GM13977 (cell line): ENCODE measurements around the gene TRPM2.

Experiments
- DNase-seq: peaks from one replicate; pipeline ENCODE4 v3.0.0; 2012; ENCODE audit warnings: low spot score
- in situ Hi-C: fragments of 300-500 bp; cut with MboI; formaldehyde crosslinking; loops from one replicate; pipeline ENCODE4 v1.12.0; 2022; ENCODE audit warnings: low sequenced_read_pairs, low pct_unique_long_range_greater_than_20kb, mixed read lengths, inconsistent platforms; ENCODE audit not compliant: unreplicated experiment
- TF ChIP-seq, protein P1 (sequence below): IDR thresholded peaks from 2 replicates; pipeline ENCODE4 v1.5.1; 2012; ENCODE audit warnings: mild to moderate bottlenecking, control low read depth; ENCODE audit not compliant: insufficient read depth; ENCODE audit errors: extremely low read depth, missing control alignments

TRPM2 gene

DNA sequence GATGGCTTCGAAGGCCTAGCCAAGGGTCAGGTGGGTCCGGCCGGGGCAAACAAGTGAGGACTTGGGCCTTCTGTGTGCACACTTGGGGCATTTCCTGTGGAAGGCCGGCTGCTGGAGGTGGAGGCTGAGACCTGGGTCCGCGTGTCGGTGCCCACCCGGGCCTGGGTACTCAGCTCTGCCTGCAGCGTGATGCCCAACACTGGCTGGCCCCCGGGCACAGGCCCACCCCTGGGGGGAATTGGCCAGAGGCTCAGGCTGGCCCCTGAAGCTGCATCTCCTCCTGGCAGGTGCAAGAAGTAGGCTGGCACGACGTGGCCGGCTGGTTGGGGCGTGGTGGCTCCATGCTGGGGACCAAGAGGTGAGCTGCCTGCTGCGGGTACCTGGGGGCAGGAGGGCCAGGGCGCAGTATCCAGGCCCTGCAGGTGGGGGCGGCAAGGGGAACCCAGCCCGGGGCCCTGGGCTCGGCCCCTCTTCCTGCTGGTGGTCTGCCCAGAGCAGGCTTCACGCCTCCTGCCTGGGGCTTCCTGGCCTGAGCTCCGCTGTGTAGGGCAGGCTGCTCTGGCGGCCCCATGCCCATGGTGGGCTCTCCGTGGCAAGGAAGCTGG lies 31.5 kb upstream of the TRPM2 start:
- in situ Hi-C loops: no loop called here
- DNase-seq: no peak
- TF ChIP-seq, protein P1, sequence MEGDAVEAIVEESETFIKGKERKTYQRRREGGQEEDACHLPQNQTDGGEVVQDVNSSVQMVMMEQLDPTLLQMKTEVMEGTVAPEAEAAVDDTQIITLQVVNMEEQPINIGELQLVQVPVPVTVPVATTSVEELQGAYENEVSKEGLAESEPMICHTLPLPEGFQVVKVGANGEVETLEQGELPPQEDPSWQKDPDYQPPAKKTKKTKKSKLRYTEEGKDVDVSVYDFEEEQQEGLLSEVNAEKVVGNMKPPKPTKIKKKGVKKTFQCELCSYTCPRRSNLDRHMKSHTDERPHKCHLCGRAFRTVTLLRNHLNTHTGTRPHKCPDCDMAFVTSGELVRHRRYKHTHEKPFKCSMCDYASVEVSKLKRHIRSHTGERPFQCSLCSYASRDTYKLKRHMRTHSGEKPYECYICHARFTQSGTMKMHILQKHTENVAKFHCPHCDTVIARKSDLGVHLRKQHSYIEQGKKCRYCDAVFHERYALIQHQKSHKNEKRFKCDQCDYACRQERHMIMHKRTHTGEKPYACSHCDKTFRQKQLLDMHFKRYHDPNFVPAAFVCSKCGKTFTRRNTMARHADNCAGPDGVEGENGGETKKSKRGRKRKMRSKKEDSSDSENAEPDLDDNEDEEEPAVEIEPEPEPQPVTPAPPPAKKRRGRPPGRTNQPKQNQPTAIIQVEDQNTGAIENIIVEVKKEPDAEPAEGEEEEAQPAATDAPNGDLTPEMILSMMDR: no peak

DNA sequence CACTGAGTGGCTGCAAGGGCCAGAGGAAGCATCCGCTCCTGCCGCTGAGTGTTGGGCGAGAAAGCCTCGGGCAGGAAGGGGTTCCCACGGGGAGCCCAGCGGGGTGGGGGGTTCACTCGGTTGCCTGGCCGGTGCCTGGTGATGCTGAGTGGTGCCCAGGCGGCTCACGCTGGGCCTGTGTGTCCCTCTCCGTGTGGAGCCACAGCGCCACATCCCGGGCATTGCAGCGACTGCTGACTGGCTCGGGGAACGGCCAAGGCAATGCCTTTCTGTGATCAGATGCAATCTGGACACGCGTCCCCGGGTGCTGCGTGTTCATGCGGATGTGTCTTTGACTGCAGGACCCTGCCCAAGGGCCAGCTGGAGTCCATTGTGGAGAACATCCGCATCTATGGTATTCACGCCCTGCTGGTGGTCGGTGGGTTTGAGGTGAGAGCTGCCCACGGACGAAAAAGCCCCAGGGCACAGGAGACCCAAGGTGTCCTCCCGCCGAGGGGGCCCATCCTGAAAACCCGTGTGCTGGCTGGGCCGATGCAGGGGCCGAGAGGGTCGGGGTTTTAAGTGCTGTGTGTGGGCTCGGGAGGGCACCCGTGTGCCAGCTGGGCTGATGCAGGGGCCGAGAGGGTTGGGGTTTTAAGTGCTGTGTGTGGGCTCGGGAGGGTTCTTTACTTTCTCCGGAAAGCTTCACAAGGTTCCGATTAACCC lies 30.6 kb upstream of the TRPM2 start:
- in situ Hi-C loops: no loop called here
- TF ChIP-seq, protein P1: no peak
- DNase-seq: no peak

DNA sequence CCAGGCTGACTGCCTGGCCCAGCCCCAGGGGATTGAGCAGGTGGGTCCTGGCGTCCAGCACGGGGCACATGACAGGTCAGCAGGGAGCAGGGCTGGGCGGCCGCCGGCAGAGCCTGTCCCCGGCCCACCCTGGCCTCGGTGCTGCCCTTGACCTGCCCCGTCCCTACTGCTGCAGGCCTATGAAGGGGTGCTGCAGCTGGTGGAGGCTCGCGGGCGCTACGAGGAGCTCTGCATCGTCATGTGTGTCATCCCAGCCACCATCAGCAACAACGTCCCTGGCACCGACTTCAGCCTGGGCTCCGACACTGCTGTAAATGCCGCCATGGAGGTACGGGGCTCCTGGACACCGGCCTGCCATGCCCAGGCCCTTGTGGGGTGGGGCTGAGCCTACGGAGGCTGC lies 29.8 kb upstream of the TRPM2 start:
- TF ChIP-seq, protein P1: no peak
- no peak for DNase-seq
- in situ Hi-C loops: no loop called here

DNA sequence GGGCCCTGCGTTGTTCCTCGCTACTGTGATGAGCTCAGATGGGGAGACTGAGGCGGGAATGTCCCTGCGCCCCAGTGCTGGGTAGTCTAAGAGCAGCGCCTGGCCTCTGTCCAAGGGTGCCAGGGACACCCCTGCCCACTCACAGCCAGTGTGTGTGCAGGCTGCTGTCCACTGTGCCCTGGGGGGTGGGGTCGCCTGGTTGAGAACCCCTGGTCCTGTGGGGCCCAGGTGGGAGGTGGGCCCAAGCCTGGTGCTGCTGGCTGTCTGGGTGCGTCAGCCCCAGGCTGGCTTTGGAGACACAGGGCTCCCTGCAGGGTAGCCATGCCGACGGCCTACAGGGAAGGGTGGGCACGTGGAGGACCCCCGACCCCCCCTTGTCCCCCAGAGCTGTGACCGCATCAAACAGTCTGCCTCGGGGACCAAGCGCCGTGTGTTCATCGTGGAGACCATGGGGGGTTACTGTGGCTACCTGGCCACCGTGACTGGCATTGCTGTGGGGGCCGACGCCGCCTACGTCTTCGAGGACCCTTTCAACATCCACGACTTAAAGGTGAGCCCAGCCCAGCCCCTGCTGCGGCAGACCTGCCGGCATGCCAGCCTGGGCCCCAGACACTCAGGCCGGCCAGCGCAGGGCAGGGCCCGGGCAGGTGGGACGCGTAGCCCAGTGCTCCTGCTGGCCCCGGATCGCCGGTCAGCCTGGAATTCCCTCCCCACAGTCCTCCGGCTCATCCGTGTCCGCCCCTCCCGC lies 29.1 kb upstream of the TRPM2 start:
- TF ChIP-seq, protein P1: no peak
- in situ Hi-C loops: no loop called here
- no peak for DNase-seq

DNA sequence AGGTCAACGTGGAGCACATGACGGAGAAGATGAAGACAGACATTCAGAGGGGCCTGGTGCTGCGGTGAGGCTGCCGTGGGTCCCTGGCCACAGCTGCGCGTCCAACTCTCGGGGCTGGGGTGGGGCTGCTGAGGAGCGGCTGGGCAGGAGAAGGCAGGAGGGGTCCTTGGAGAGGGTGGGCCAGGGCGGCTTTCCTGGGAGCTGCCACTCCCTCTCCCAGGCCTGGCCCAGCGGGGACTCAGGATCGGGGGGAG lies 28.6 kb upstream of the TRPM2 start:
- no peak for DNase-seq
- in situ Hi-C loops: loop anchor here (25.0 kb wide), 1 partner anchor 463 kb away; no protein-coding TSS in a partner anchor
- TF ChIP-seq, protein P1: no peak

DNA sequence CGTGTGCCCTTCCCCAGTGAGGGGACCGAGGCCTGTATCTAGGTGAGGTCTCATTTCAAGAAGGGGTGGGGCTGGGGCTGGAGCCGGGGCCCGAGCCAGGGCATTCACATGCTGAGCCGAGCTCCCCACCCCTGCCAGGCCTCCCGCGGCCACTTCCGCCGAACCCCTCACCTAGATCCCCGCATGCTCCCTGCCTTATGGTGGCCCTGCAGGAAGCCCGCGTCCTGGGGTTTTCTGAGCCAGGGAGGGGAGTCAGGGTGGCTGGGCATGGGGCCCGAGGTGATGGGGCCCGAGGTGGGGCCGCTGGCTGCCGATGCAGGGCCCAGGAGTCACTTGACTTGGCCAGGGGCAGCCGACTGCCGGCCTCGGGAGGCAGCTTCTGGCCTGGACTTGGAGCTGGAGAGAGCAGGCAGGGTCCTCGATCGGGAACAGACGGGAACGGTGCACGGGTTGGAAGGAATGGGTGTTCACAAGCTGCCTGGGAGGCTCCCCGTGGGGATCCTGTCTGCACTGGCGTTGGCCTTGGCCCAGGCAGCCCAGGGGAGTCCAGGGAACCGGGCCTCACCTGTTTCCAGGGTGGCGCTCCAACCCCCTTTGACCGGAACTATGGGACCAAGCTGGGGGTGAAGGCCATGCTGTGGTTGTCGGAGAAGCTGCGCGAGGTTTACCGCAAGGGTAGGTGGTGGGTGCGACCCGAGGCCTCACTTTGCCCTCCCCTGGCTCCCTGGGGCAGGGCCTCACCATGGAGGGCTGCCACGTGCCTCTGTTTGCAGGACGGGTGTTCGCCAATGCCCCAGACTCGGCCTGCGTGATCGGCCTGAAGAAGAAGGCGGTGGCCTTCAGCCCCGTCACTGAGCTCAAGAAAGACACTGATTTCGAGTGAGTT lies 27.8 kb upstream of the TRPM2 start:
- in situ Hi-C loops: loop anchor here (25.0 kb wide), 1 partner anchor 462 kb away; no protein-coding TSS in a partner anchor
- TF ChIP-seq, protein P1: no peak
- DNase-seq: no peak
